ENCODE measurements around the gene ALDH1A2. TPM values are rescaled to one million over a fixed set of nuclear protein-coding genes. Genes with fewer than 3 reads are reported as not detected.

Gene ALDH1A2
- total and polyA plus RNA-seq, 4 donors, result 3.6 to 28.4 (median 9.5) TPM

DNA sequence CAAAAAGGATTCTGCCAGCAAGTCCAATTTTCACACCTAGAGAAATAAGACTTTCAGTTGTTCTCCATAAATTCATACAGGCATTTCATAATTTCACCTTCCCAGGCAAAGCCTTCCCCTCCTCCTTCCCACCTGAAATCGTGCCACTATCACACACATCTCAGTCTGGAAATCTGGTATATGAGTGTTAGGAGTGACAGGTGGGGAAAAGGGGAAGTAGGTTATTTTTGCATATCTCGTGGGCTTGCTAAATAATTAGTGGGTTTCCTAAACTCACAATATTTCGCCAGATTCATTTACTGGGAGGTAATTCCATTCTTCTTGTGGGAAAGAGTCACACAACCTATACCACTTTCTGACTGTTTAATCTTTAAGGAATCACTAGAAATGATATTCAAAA lies 7.4 kb downstream of the ALDH1A2 start:
- no peak for ATAC-seq (ENCODE audit: insufficient read depth, low FRiP score)
- no peak overlapping the region for H3K4me3 ChIP-seq
- H3K27ac ChIP-seq (ENCODE audit: low read depth in 1 of 2, low read length in 1 of 2), result no peak overlapping the region
- TF ChIP-seq, protein P1, sequence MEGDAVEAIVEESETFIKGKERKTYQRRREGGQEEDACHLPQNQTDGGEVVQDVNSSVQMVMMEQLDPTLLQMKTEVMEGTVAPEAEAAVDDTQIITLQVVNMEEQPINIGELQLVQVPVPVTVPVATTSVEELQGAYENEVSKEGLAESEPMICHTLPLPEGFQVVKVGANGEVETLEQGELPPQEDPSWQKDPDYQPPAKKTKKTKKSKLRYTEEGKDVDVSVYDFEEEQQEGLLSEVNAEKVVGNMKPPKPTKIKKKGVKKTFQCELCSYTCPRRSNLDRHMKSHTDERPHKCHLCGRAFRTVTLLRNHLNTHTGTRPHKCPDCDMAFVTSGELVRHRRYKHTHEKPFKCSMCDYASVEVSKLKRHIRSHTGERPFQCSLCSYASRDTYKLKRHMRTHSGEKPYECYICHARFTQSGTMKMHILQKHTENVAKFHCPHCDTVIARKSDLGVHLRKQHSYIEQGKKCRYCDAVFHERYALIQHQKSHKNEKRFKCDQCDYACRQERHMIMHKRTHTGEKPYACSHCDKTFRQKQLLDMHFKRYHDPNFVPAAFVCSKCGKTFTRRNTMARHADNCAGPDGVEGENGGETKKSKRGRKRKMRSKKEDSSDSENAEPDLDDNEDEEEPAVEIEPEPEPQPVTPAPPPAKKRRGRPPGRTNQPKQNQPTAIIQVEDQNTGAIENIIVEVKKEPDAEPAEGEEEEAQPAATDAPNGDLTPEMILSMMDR (IDR thresholded peaks at IDR 0.05; ENCODE audit: control extremely low read depth, extremely low read depth), result no peak
- H3K27me3 ChIP-seq (ENCODE audit: control insufficient read depth in 3 of 3, insufficient read depth in 3 of 3, low read length in 2 of 3), result peaks cover 0 to 17% (median 4%) of the 10 kb centered on the region in 3 donors
- peaks cover 0 to 22% (median 0%) of the 10 kb centered on the region in 5 donors for H3K4me1 ChIP-seq (ENCODE audit: control insufficient read depth in 5 of 5, insufficient read depth in 5 of 5, low read length in 5 of 5)
- DNase-seq, result no peak
- 31 to 49% methylated on average over 3 of the region's 3 CpGs for WGBS, 2 donors
- no peaks in the 10 kb centered on the region for H3K9me3 ChIP-seq (ENCODE audit: control insufficient read depth in 4 of 4, insufficient read depth in 3 of 4, low read length in 3 of 4)
- no peak overlapping the region for H3K9ac ChIP-seq (ENCODE audit: insufficient read depth in 1 of 2, low read length in 2 of 2)
- H3K36me3 ChIP-seq (ENCODE audit: control insufficient read depth in 4 of 4, insufficient read depth in 4 of 4, low read length in 4 of 4), result no peaks in the 10 kb centered on the region

DNA sequence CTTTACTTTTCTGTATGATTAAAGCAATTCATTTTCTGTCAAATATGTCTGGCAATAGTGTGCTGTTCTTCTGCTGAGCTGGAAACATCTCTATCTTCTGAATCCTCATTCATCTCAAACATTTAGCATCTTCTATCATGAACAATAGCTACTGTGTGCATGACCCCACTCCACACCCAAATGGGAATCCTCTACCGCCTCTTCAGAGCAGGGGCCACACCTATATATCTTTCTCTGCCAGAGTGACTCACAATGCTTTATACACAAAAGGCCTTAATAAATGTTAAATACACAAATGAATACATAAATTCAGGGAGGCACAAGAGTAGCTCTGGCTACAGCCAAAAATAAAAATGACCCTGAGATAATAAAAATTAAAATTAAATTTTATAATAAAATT lies 8.0 kb downstream of the ALDH1A2 start:
- 72 to 92% methylated on average over 1 of the region's 1 CpG for WGBS, 2 donors
- no peaks in the 10 kb centered on the region for H3K36me3 ChIP-seq (ENCODE audit: control insufficient read depth in 4 of 4, insufficient read depth in 4 of 4, low read length in 4 of 4)
- no peaks in the 10 kb centered on the region for H3K9me3 ChIP-seq (ENCODE audit: control insufficient read depth in 4 of 4, insufficient read depth in 3 of 4, low read length in 3 of 4)
- no peak overlapping the region for H3K4me3 ChIP-seq
- no peak overlapping the region for H3K27ac ChIP-seq (ENCODE audit: low read depth in 1 of 2, low read length in 1 of 2)
- H3K27me3 ChIP-seq (ENCODE audit: control insufficient read depth in 3 of 3, insufficient read depth in 3 of 3, low read length in 2 of 3), result peaks cover 0 to 12% (median 4%) of the 10 kb centered on the region in 3 donors
- peaks cover 0 to 26% (median 0%) of the 10 kb centered on the region in 5 donors for H3K4me1 ChIP-seq (ENCODE audit: control insufficient read depth in 5 of 5, insufficient read depth in 5 of 5, low read length in 5 of 5)
- DNase-seq, result no peak
- TF ChIP-seq, protein P1 (IDR thresholded peaks at IDR 0.05; ENCODE audit: control extremely low read depth, extremely low read depth), result no peak
- no peak for ATAC-seq (ENCODE audit: insufficient read depth, low FRiP score)
- H3K9ac ChIP-seq (ENCODE audit: insufficient read depth in 1 of 2, low read length in 2 of 2), result no peak overlapping the region

DNA sequence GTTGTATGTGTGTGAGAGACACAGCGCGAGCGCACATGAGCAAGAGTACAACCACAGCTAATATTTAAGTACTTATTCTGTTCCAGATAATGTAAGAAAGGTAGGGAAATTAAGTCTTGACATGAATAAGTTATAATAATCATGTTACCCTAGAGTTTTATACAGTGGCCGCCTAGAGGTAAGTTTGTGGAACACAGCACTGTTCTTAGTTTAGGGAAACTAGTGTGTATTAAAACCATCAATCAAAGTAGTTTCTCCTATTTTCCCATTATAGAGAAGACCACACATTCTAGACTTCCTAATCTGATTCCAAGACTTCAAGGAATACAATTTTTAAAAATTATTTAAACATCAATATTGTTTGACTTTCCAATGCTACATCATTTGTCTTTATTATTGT lies 9.5 kb downstream of the ALDH1A2 start:
- H3K27me3 ChIP-seq (ENCODE audit: control insufficient read depth in 3 of 3, insufficient read depth in 3 of 3, low read length in 2 of 3), result no peaks in the 10 kb centered on the region
- no peak overlapping the region for H3K9ac ChIP-seq (ENCODE audit: insufficient read depth in 1 of 2, low read length in 2 of 2)
- WGBS, 2 donors, result 90 to 92% methylated on average over 4 of the region's 4 CpGs
- H3K36me3 ChIP-seq (ENCODE audit: control insufficient read depth in 4 of 4, insufficient read depth in 4 of 4, low read length in 4 of 4), result no peaks in the 10 kb centered on the region
- TF ChIP-seq, protein P1 (IDR thresholded peaks at IDR 0.05; ENCODE audit: control extremely low read depth, extremely low read depth), result no peak
- H3K4me1 ChIP-seq (ENCODE audit: control insufficient read depth in 5 of 5, insufficient read depth in 5 of 5, low read length in 5 of 5), result peaks cover 0 to 23% (median 0%) of the 10 kb centered on the region in 5 donors
- H3K9me3 ChIP-seq (ENCODE audit: control insufficient read depth in 4 of 4, insufficient read depth in 3 of 4, low read length in 3 of 4), result no peaks in the 10 kb centered on the region
- ATAC-seq (ENCODE audit: insufficient read depth, low FRiP score) (no peak), DNase-seq (no peak)
- H3K27ac ChIP-seq (ENCODE audit: low read depth in 1 of 2, low read length in 1 of 2), result no peak overlapping the region
- no peak overlapping the region for H3K4me3 ChIP-seq

All from lung (tissue), 12 donors.